IPS-20b (cell line): Measurements from ENCODE around the gene DIRAS1.
A peak's percentile ranks its signal among the peaks of the same experiment; 100 is the strongest.

Experiments
- H3K27ac ChIP-seq: one replicate; pipeline ENCODE4 v1.5.1; 2013; ENCODE audit warnings: low read length
- H3K27me3 ChIP-seq: 2 replicates; pipeline ENCODE4 v1.6.1; 2013; ENCODE audit warnings: mild to moderate bottlenecking, low read length, inconsistent platforms; ENCODE audit not compliant: insufficient read depth
- H3K36me3 ChIP-seq: 2 replicates; pipeline ENCODE4 v1.6.1; 2013; ENCODE audit warnings: low read depth, mild to moderate bottlenecking, inconsistent platforms, low read length, moderate library complexity; ENCODE audit not compliant: insufficient read depth
- H3K4me1 ChIP-seq: 2 replicates; pipeline ENCODE4 v1.6.1; 2013; ENCODE audit warnings: mild to moderate bottlenecking, control low read depth, inconsistent platforms, low read length, moderate library complexity; ENCODE audit not compliant: insufficient read depth
- H3K4me3 ChIP-seq: 2 replicates; pipeline ENCODE4 v1.5.1; 2013; ENCODE audit warnings: mild to moderate bottlenecking, low read length, inconsistent platforms
- H3K9ac ChIP-seq: 2 replicates; pipeline ENCODE4 v1.6.1; 2013; ENCODE audit warnings: low read depth, mild to moderate bottlenecking, inconsistent platforms, low read length, moderate library complexity
- H3K9me3 ChIP-seq: 2 replicates; pipeline ENCODE4 v1.6.1; 2013; ENCODE audit warnings: mild to moderate bottlenecking, low read depth, low read length, inconsistent platforms; ENCODE audit not compliant: insufficient read depth

The DIRAS1 gene

GRCh38 chr19:2720777-2721569, at the start of gene DIRAS1:
TSS of gene DIRAS1 (minus strand) at chr19:2721372. CDS start at chr19:2717806, 3,566 bp downstream.
- Histone ChIP-seq H3K9ac (peak within 1 kb of the TSS; percentile 21; the same call in 1 of the 2 replicates), H3K27me3 (peaks cover 22% of the 10 kb centered on the region), H3K4me3 (peak within 1 kb of the TSS; percentile 64), H3K36me3 (no peaks in the 10 kb centered on the region), H3K27ac (no peak within 1 kb of the TSS), H3K4me1 (no peaks in the 10 kb centered on the region), H3K9me3 (no peaks in the 10 kb centered on the region)

DNA sequence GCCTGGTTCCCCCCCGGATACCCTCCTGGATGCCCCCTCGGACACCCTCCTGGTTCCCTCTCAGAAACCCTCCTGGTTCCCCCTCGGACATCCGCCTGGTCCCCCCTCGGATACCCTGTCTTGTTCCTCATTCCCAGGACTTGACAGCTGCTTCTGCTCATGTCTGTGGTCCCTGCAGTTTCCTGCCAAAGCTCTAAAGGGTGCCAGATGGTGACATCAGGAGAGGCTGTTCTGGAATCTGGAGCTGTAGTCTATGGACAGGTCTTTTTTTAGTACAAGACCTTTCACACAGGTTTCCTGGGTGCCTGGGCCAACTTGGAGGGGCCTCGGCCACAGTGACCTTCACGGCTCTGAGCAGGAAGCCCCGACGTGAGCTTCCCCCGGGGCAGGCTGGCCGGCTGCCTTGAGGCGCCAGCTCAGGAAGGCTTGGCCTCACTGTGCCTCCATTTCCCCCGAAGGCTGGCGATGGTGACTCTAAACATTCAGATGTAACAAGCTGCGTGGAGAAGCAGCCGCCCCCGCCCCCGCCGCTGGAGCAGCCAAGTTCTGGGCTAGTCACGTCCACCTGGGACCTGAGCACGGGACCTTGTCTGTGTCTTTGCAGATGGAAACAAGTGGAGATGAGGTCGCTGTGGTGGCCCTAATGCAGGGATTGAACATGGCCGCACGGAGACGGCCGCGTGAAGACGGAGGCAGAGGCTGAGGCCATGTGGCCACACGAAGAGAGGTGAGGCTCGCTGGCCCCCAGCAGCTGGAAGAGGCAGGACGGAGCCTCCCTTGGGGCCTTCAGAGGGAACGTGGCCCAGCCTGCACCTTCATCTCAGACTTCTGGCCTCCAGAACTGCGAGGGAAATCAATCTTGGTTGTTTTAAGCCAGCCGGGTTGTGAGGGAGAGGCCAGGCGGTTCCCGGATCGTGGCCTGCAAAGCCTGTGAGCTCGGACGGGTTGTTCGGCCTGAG, 49.2 kb upstream of the DIRAS1 start:
- Histone ChIP-seq H3K27me3 (no peaks in the 10 kb centered on the region), H3K36me3 (peaks cover 43% of the 10 kb centered on the region), H3K4me1 (no peaks in the 10 kb centered on the region), H3K9ac (no peak overlapping the region), H3K9me3 (no peaks in the 10 kb centered on the region), H3K27ac (no peak overlapping the region), H3K4me3 (no peak overlapping the region)

DNA sequence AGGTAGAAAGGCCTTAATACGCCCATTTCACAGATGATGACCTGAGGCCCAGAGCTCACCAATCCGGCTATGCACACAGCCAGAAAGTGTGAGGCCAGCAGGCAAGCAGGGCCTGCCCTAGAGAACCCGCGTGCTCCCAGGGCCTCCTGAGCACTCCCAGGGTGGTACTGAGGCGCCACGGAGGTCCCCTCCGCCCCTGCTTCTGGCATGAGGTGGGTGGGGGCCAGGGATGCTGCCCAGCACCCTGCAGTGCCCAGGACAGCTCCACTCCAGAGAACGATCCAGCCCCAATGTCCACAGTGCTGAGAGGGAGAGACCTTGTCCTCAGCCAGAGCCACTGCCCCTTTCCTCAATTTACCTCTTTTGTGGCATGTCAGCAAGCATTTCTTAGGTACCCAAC, 48.0 kb upstream of the DIRAS1 start:
- Histone ChIP-seq H3K4me1 (no peaks in the 10 kb centered on the region), H3K4me3 (no peak overlapping the region), H3K27ac (no peak overlapping the region), H3K9ac (no peak overlapping the region), H3K36me3 (peaks cover 47% of the 10 kb centered on the region), H3K27me3 (no peaks in the 10 kb centered on the region), H3K9me3 (no peaks in the 10 kb centered on the region)

- Histone ChIP-seq H3K4me1 (no peaks in the 10 kb centered on the region), H3K9me3 (no peaks in the 10 kb centered on the region), H3K27ac (no peak overlapping the region), H3K9ac (no peak overlapping the region), H3K4me3 (no peak overlapping the region), H3K27me3 (no peaks in the 10 kb centered on the region), H3K36me3 (peaks cover 54% of the 10 kb centered on the region)
Measured at GRCh38 chr19:2768365-2769132, 47.4 kb upstream of the DIRAS1 start.

DNA sequence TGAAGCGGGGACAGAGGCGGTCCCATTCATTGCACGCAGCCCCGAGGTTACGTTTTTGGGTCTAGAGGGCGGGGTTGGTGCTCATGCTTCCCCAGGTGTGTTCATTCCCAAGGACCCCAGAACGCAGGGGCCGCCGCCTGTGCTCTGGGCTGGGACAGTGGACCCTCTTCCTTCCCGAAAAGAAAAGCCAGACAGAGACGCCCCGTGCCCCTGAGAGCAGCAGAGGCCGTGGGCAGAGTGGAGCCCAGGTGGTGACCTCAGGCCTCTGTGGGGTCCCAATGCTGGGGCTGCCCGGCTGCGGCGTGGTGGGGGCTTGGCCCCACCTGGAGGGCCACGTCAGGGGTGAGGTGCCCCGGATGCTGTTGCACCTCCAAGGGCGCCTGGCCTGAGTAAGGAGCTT, 46.5 kb upstream of the DIRAS1 start:
- H3K4me1 ChIP-seq: no peaks in the 10 kb centered on the region
- H3K9ac ChIP-seq: no peak overlapping the region
- H3K9me3 ChIP-seq: no peaks in the 10 kb centered on the region
- no peak overlapping the region for H3K27ac ChIP-seq
- peaks cover 63% of the 10 kb centered on the region for H3K36me3 ChIP-seq
- H3K27me3 ChIP-seq: no peaks in the 10 kb centered on the region
- H3K4me3 ChIP-seq: no peak overlapping the region

DNA sequence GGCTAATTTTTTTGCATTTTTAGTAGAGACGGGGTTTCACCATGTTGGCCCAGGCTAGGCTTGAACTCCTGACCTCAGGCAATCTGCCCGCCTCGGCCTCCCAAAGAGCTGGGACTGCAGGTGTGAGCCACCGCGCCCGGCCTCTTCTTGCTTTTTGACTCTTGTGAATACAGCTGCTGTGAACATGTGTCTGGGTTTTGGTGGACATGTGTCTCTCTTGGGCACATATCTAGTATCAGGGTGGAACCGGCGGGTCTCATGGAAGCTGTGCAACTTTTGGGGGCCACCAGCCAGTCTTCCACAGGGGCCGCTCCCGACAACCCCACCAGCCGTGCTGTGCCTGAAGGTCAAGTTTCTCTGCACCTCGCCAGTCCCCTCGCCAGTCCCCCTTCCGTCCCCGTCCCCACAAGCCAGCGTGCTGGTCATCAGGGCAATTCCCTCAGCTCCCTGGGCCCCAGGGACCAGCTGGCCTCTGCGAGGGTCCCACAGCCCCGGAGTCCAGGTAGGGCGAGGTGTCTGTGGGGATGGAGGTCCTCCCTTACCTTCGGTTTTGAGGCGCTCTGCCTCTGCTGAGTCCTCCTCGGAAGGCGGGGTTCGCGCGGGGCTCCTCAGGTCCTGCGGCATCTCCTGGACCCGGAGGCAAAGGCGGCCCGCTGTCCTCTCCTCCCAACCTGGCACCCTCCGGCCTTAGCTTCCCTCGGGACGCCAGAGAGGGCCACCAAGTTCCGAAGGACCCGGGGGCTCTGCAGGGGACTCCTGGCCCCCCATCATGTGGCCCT, 45.6 kb upstream of the DIRAS1 start:
- no peaks in the 10 kb centered on the region for H3K4me1 ChIP-seq
- H3K9ac ChIP-seq: no peak overlapping the region
- no peaks in the 10 kb centered on the region for H3K27me3 ChIP-seq
- H3K4me3 ChIP-seq: no peak overlapping the region
- H3K27ac ChIP-seq: no peak overlapping the region
- no peaks in the 10 kb centered on the region for H3K9me3 ChIP-seq
- H3K36me3 ChIP-seq: peaks cover 72% of the 10 kb centered on the region

GRCh38 chr19:2765376-2765775, 44.2 kb upstream of the DIRAS1 start:
- Histone ChIP-seq H3K9me3 (no peaks in the 10 kb centered on the region), H3K27ac (no peak overlapping the region), H3K36me3 (peaks cover 80% of the 10 kb centered on the region)

GRCh38 chr19:2764945-2765344, 43.8 kb upstream of the DIRAS1 start:
- H3K9me3 ChIP-seq: no peaks in the 10 kb centered on the region
- H3K4me1 ChIP-seq: no peaks in the 10 kb centered on the region
- H3K4me3 ChIP-seq: no peak overlapping the region
- peaks cover 76% of the 10 kb centered on the region for H3K36me3 ChIP-seq
- no peaks in the 10 kb centered on the region for H3K27me3 ChIP-seq
- no peak overlapping the region for H3K27ac ChIP-seq
- no peak overlapping the region for H3K9ac ChIP-seq

More at GRCh38 chr19:2765376-2765775, 44.2 kb upstream of the DIRAS1 start:
- no peaks in the 10 kb centered on the region for H3K4me1 ChIP-seq
- H3K4me3 ChIP-seq: no peak overlapping the region
- no peaks in the 10 kb centered on the region for H3K27me3 ChIP-seq
- H3K9ac ChIP-seq: no peak overlapping the region

GRCh38 chr19:2763687-2764086, 42.5 kb upstream of the DIRAS1 start:
- H3K4me1 ChIP-seq: no peaks in the 10 kb centered on the region
- H3K4me3 ChIP-seq: no peak overlapping the region
- H3K27me3 ChIP-seq: no peaks in the 10 kb centered on the region
- H3K27ac ChIP-seq: no peak overlapping the region
- no peaks in the 10 kb centered on the region for H3K9me3 ChIP-seq
- no peak overlapping the region for H3K9ac ChIP-seq
- peaks cover 85% of the 10 kb centered on the region for H3K36me3 ChIP-seq

- H3K4me1 ChIP-seq: no peaks in the 10 kb centered on the region
- no peak overlapping the region for H3K27ac ChIP-seq
- H3K4me3 ChIP-seq: no peak overlapping the region
- no peak overlapping the region for H3K9ac ChIP-seq
- H3K27me3 ChIP-seq: no peaks in the 10 kb centered on the region
- H3K9me3 ChIP-seq: no peaks in the 10 kb centered on the region
- H3K36me3 ChIP-seq: peaks cover 84% of the 10 kb centered on the region
Measured at GRCh38 chr19:2762783-2763496, 41.8 kb upstream of the DIRAS1 start.
